ENCODE measurements around the gene OSCP1. TPM values are rescaled to one million over a fixed set of nuclear protein-coding genes. Genes with fewer than 3 reads are reported as not detected.
A peak's percentile ranks its signal among the peaks of the same experiment; 100 is the strongest.

OSCP1 gene
- total and polyA plus RNA-seq, 8 donors: 1.7 to 69.4 (median 9.0) TPM

DNA sequence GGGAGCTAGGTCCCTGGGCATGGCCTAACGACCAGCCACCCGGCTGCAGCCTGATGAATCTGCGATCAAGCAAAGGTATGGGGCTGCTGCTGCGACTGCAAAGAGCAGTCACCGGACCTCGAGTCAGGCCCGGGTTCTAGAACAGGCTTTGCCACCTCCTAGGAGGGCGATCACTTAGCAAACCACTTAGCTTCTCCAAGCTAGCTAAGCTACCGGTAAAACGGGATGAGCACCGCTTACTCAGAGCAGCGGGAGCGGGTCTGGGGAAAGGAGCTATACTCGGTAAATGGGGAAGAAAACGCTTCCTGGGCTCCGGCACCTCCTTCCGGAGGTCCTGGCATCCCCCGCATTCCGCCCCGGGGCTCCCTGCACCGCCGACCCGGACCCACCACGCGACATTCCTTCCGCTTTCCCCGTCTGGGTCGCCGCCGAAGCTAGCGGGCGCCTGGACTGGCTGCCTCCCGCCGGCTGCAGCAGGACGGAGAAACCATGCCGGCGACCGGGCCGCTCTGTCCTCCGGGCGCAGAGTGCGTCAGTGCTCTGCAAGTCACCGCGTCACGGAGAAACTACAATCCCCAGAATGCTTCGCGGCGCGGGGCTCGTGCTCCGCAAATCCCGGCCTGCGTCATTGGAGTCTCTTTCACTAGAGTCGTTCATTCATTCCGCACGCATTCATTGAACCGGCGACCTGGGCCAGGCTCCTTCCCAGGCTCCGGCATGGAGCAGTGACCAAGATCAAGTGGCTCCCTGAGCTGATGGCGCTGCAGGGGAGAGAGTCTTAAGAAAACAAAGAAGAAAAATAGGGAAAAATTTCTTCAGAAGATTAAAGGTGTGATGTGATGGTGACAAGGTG is 52.6 kb downstream of the OSCP1 start, which contains the start of gene LSM10:
TSS of gene LSM10 (minus strand) at position 531 of the 853 bp plus-strand sequence. CDS start 3,779 bp downstream, outside the sequence.
- peak; percentile 94 to 98 for DNase-seq
- Histone ChIP-seq H3K4me3 (peak within 1 kb of the TSS; percentile 68 to 81 (median 74)), H3K9me3 (no peaks in the 10 kb centered on the region), H3K36me3 (peaks cover 14 to 19% (median 16%) of the 10 kb centered on the region in 4 donors), H3K4me1 (peaks cover 7 to 41% (median 25%) of the 10 kb centered on the region in 4 donors), H3K27me3 (no peaks in the 10 kb centered on the region), H3K27ac (peak within 1 kb of the TSS; percentile 86 to 96 (median 93))
- WGBS, 5 donors: 0 to 1% (median 0%) methylated on average over 30 to 60 of the region's 60 CpGs
- intact Hi-C loops (cut with DNase I; ENCODE audit: low total_unique reads): no loop called here
- TF ChIP-seq POLR2AphosphoS5 (IDR thresholded peaks at IDR 0.05) (peak; percentile 98 to 99 (median 98)), POLR2A (IDR thresholded peaks at IDR 0.05) (peak in 2 of 4 donors; percentile 89 to 90)
- TF ChIP-seq, protein P1, sequence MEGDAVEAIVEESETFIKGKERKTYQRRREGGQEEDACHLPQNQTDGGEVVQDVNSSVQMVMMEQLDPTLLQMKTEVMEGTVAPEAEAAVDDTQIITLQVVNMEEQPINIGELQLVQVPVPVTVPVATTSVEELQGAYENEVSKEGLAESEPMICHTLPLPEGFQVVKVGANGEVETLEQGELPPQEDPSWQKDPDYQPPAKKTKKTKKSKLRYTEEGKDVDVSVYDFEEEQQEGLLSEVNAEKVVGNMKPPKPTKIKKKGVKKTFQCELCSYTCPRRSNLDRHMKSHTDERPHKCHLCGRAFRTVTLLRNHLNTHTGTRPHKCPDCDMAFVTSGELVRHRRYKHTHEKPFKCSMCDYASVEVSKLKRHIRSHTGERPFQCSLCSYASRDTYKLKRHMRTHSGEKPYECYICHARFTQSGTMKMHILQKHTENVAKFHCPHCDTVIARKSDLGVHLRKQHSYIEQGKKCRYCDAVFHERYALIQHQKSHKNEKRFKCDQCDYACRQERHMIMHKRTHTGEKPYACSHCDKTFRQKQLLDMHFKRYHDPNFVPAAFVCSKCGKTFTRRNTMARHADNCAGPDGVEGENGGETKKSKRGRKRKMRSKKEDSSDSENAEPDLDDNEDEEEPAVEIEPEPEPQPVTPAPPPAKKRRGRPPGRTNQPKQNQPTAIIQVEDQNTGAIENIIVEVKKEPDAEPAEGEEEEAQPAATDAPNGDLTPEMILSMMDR (IDR thresholded peaks at IDR 0.05): no peak

DNA sequence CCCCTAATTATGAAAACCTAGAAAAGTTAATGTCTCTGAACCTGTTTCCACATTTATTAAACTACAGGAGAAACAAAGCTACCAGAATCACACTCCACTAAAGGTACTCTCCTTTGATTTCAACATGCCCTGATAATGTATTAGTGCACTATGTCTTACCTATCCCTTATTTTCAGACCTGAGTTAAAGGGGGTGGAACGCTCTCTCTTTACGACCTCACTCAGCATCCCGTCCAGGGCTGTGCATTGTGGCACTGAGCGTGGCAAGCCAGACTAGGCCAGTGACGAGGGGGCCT is 53.2 kb downstream of the OSCP1 start:
- H3K4me1 ChIP-seq: peaks cover 7 to 41% (median 25%) of the 10 kb centered on the region in 4 donors
- H3K36me3 ChIP-seq: peaks cover 20 to 25% (median 22%) of the 10 kb centered on the region in 4 donors
- DNase-seq: no peak
- peak overlapping the region; percentile 86 to 96 (median 93) for H3K27ac ChIP-seq
- TF ChIP-seq POLR2AphosphoS5 (IDR thresholded peaks at IDR 0.05): no peak
- TF ChIP-seq, protein P1 (IDR thresholded peaks at IDR 0.05): no peak
- TF ChIP-seq POLR2A (IDR thresholded peaks at IDR 0.05): no peak
- no peak for TF ChIP-seq EP300 (IDR thresholded peaks at IDR 0.05)
- H3K9me3 ChIP-seq: no peaks in the 10 kb centered on the region
- intact Hi-C loops (cut with DNase I; ENCODE audit: low total_unique reads): no loop called here
- peak overlapping the region; percentile 68 to 81 (median 74) for H3K4me3 ChIP-seq
- 2 to 5% (median 4%) methylated on average over 5 of the region's 5 CpGs for WGBS, 5 donors
- no peaks in the 10 kb centered on the region for H3K27me3 ChIP-seq

DNA sequence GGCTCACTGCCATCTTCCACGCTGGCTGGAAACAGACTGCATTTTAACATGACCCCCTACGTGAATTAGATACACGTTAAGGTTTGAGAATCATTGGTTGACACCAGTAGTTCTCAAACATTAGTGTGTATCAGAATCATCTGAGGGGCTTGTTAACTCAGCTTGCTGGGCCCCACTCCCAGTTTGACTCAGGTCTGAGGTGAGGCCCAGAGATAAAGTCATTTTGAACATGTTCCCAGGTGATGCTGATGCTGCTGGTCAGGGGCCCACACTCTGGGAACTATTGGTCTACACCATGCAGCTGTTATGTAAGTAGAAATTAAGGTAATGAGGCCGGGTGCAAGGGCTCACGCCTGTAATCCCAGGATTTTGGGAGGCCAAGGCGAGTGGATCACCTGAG is 53.9 kb downstream of the OSCP1 start:
- H3K9me3 ChIP-seq: no peaks in the 10 kb centered on the region
- H3K4me3 ChIP-seq: peak overlapping the region in 2 of 4 donors; percentile 71 to 77
- TF ChIP-seq, protein P1 (IDR thresholded peaks at IDR 0.05): no peak
- TF ChIP-seq POLR2AphosphoS5 (IDR thresholded peaks at IDR 0.05) (no peak), EP300 (IDR thresholded peaks at IDR 0.05) (no peak), POLR2A (IDR thresholded peaks at IDR 0.05) (no peak)
- intact Hi-C loops (cut with DNase I; ENCODE audit: low total_unique reads): no loop called here
- 64 to 83% (median 77%) methylated on average over 6 of the region's 6 CpGs for WGBS, 5 donors
- peaks cover 26 to 32% (median 28%) of the 10 kb centered on the region in 4 donors for H3K36me3 ChIP-seq
- H3K27ac ChIP-seq: peak overlapping the region in 3 of 5 donors; percentile 89 to 96 (median 93)
- peaks cover 7 to 34% (median 25%) of the 10 kb centered on the region in 4 donors for H3K4me1 ChIP-seq
- DNase-seq: no peak
- no peaks in the 10 kb centered on the region for H3K27me3 ChIP-seq

GRCh38 chr1:36393686-36394085 is 56.6 kb downstream of the OSCP1 start:
- WGBS, 5 donors: 83 to 100% (median 96%) methylated on average over 7 to 19 of the region's 19 CpGs
- peaks cover 11 to 45% (median 28%) of the 10 kb centered on the region in 4 donors for H3K4me1 ChIP-seq
- no peaks in the 10 kb centered on the region for H3K9me3 ChIP-seq
- intact Hi-C loops (cut with DNase I; ENCODE audit: low total_unique reads): no loop called here
- no peak overlapping the region for H3K4me3 ChIP-seq
- H3K27me3 ChIP-seq: no peaks in the 10 kb centered on the region
- no peak overlapping the region for H3K27ac ChIP-seq
- no peak for DNase-seq
- peaks cover 29 to 50% (median 47%) of the 10 kb centered on the region in 4 donors for H3K36me3 ChIP-seq
- TF ChIP-seq POLR2AphosphoS5 (IDR thresholded peaks at IDR 0.05): no peak
- no peak for TF ChIP-seq EP300 (IDR thresholded peaks at IDR 0.05)
- TF ChIP-seq, protein P1 (IDR thresholded peaks at IDR 0.05): no peak
- no peak for TF ChIP-seq POLR2A (IDR thresholded peaks at IDR 0.05)
